Tibial nerve (tissue), 4 donors: ENCODE measurements around the gene TMEM266. TPM values are rescaled to one million over a fixed set of nuclear protein-coding genes. Genes with fewer than 3 reads are reported as not detected.

Experiments used
- DNase-seq, 2 donors: peaks; one replicate each; pipeline ENCODE4 v3.0.0-alpha.2; 2019; ENCODE audit warnings: low spot score in 2 of 2
- H3K27ac ChIP-seq, 4 donors: fragments of 200-600 bp; sonication (generic) in 3 of 4; one replicate each; pipeline ENCODE4 v1.5.1; 2017 to 2019; ENCODE audit warnings: mild to moderate bottlenecking in 1 of 4
- H3K27me3 ChIP-seq, 2 donors: fragments of 200-600 bp; sonication (generic) in 1 of 2; one replicate each; pipeline versions ENCODE4 v1.5.1 to v1.6.0; 2017 to 2019
- H3K36me3 ChIP-seq, 3 donors: fragments of 200-600 bp; sonication (generic); one replicate each; pipeline ENCODE4 v1.5.1; 2018 to 2019
- H3K4me1 ChIP-seq, 4 donors: fragments of 200-600 bp; sonication (generic) in 3 of 4; one replicate each; pipeline ENCODE4 v1.5.1; 2017 to 2019
- H3K4me3 ChIP-seq, 4 donors: fragments of 200-600 bp; sonication (generic) in 3 of 4; one replicate each; pipeline ENCODE4 v1.5.1; 2017 to 2019; ENCODE audit warnings: mild to moderate bottlenecking in 1 of 4, moderate library complexity in 1 of 4
- H3K9me3 ChIP-seq, 4 donors: fragments of 200-600 bp; sonication (generic) in 3 of 4; one replicate each; pipeline ENCODE4 v1.5.1; 2017 to 2019
- EP300 ChIP-seq, 2 donors: sonication (generic); formaldehyde crosslinking; IDR thresholded peaks; one replicate each; pipeline ENCODE4 v1.6.1; 2017; ENCODE audit warnings: antibody characterized with exemption in 2 of 2, mild to moderate bottlenecking in 1 of 2
- POLR2A ChIP-seq, 2 donors: fragments of 450-650 bp; IDR thresholded peaks; one replicate each; pipeline ENCODE4 v1.6.1; 2017; ENCODE audit warnings: antibody characterized with exemption in 2 of 2, mild to moderate bottlenecking in 2 of 2, moderate library complexity in 2 of 2
- WGBS, 2 donors: methylation state at CpG; one replicate each; pipeline ENCODE4 v1.1.5; 2018; 5-methylcytosine and 5-hydroxymethylcytosine counted together
- total RNA-seq, 4 donors: library from RNA; depleted of rRNA; stranded (reverse); fragments of >200 nt; gene quantifications; one replicate each; pipeline ENCODE4 v1.1.0, GENCODE V29; 2016
- TF ChIP-seq, protein P1 (sequence below), 5 experiments: fragments of 200-600 bp in 3 of 5; fragments of 450-650 bp in 2 of 5; sonication (generic) in 3 of 5; IDR thresholded peaks; one replicate each; pipeline ENCODE4 v1.5.1; 2016 to 2019; ENCODE audit warnings: antibody characterized with exemption in 5 of 5, mild to moderate bottlenecking in 3 of 5, moderate library complexity in 2 of 5

TMEM266 gene
- total RNA-seq, 4 donors from 2014 or later = 0.30 to 0.42 TPM; not detected in 2

GRCh38 chr15:76073554-76073953 lies 13.8 kb downstream of the TMEM266 start:
- 75 to 80% methylated on average over 2 of the region's 2 CpGs for WGBS, 2 donors
- TF ChIP-seq POLR2A (IDR thresholded peaks at IDR 0.05) (no peak), EP300 (IDR thresholded peaks at IDR 0.05) (no peak)
- TF ChIP-seq, protein P1, sequence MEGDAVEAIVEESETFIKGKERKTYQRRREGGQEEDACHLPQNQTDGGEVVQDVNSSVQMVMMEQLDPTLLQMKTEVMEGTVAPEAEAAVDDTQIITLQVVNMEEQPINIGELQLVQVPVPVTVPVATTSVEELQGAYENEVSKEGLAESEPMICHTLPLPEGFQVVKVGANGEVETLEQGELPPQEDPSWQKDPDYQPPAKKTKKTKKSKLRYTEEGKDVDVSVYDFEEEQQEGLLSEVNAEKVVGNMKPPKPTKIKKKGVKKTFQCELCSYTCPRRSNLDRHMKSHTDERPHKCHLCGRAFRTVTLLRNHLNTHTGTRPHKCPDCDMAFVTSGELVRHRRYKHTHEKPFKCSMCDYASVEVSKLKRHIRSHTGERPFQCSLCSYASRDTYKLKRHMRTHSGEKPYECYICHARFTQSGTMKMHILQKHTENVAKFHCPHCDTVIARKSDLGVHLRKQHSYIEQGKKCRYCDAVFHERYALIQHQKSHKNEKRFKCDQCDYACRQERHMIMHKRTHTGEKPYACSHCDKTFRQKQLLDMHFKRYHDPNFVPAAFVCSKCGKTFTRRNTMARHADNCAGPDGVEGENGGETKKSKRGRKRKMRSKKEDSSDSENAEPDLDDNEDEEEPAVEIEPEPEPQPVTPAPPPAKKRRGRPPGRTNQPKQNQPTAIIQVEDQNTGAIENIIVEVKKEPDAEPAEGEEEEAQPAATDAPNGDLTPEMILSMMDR (IDR thresholded peaks at IDR 0.05) = no peak
- Histone ChIP-seq H3K4me1 (no peaks in the 10 kb centered on the region), H3K9me3 (no peaks in the 10 kb centered on the region), H3K36me3 (no peaks in the 10 kb centered on the region), H3K27me3 (peaks cover 0 to 4% of the 10 kb centered on the region in 2 donors), H3K4me3 (no peak overlapping the region), H3K27ac (no peak overlapping the region)
- DNase-seq = no peak

DNA sequence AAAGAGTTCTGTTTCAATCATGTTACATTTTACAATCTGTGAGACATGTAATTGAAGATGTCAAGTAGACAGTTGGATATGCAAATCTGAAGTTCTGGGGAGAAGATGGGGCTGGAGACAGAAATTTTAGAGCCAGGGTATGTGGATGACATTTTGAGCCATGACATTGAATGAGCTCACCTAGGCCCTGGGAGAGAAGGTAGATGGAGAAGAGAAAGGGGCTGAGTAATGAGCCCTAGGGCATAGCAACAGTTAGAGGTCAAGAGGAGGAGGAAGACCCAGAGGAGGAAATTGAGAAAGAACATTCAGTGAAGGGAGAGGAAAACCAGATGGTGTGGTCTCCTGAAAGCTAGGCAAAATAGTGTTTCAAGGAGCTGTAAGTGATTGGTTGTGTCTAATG lies 15.3 kb downstream of the TMEM266 start:
- Histone ChIP-seq H3K9me3 (no peaks in the 10 kb centered on the region), H3K4me1 (no peaks in the 10 kb centered on the region), H3K27ac (no peak overlapping the region), H3K27me3 (no peaks in the 10 kb centered on the region), H3K36me3 (no peaks in the 10 kb centered on the region), H3K4me3 (no peak overlapping the region)
- DNase-seq = no peak
- TF ChIP-seq POLR2A (IDR thresholded peaks at IDR 0.05) = no peak
- TF ChIP-seq, protein P1 (IDR thresholded peaks at IDR 0.05) = no peak
- TF ChIP-seq EP300 (IDR thresholded peaks at IDR 0.05) = no peak

GRCh38 chr15:76078285-76078877 lies 18.6 kb downstream of the TMEM266 start:
- H3K4me1 ChIP-seq = no peaks in the 10 kb centered on the region
- WGBS, 2 donors = 64 to 65% methylated on average over 5 of the region's 5 CpGs

DNA sequence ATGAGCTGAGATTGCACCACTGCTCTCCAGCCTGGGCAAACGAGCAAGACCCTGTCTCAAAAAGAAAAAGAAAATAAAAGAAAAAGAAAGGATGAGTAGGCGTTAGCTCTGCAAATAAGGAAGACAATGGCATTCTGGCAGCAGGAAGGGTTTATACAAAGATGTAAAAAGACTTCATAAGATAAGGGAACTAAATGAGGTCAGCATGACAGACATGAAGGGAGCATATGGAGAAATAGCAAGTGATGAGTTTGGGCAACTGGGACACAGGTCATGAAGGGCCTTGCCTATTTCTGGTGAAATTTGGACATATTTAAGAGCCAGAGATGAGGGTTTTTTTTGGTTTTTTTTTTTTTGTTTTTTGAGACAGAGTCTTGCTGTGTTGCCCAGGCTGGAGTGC lies 24.5 kb downstream of the TMEM266 start:
- Histone ChIP-seq H3K27me3 (no peaks in the 10 kb centered on the region), H3K9me3 (no peaks in the 10 kb centered on the region), H3K4me3 (no peak overlapping the region), H3K4me1 (peaks cover 0 to 3% (median 0%) of the 10 kb centered on the region in 4 donors), H3K36me3 (no peaks in the 10 kb centered on the region), H3K27ac (no peak overlapping the region)
- DNase-seq = no peak
- no peak for TF ChIP-seq EP300 (IDR thresholded peaks at IDR 0.05)
- TF ChIP-seq POLR2A (IDR thresholded peaks at IDR 0.05) = no peak
- TF ChIP-seq, protein P1 (IDR thresholded peaks at IDR 0.05) = no peak
- WGBS, 2 donors = 66% methylated on average over 2 of the region's 2 CpGs

More at GRCh38 chr15:76078285-76078877, 18.6 kb downstream of the TMEM266 start:
- TF ChIP-seq, protein P1 (IDR thresholded peaks at IDR 0.05) = no peak
- TF ChIP-seq EP300 (IDR thresholded peaks at IDR 0.05) (no peak), POLR2A (IDR thresholded peaks at IDR 0.05) (no peak)
- no peaks in the 10 kb centered on the region for H3K36me3 ChIP-seq
- H3K27me3 ChIP-seq = no peaks in the 10 kb centered on the region
- H3K27ac ChIP-seq = no peak overlapping the region
- no peak for DNase-seq
- H3K9me3 ChIP-seq = no peaks in the 10 kb centered on the region
- H3K4me3 ChIP-seq = no peak overlapping the region

DNA sequence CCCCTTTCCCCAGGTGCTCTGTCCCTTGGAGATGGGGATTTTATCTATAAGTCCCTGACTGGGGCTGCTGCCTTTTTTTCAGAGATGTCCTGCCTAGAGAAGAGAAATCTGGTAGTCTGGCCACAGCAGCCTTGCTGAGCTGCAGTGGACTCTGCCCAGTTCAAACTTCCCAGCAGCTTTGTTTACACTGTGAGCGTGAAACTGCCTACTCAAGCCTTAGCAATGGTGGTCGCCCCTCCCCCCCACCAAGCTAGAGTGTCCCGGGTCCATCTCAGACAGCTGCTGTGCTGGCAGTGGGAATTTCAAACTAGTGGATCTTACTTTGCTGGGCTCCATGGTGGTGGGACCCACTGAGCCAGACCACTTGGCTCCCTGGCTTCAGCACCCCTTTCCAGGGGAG lies 38.9 kb downstream of the TMEM266 start:
- H3K9me3 ChIP-seq = no peaks in the 10 kb centered on the region
- 16 to 26% methylated on average over 3 of the region's 3 CpGs for WGBS, 2 donors
- TF ChIP-seq, protein P1 (IDR thresholded peaks at IDR 0.05) = no peak
- no peak for TF ChIP-seq EP300 (IDR thresholded peaks at IDR 0.05)
- TF ChIP-seq POLR2A (IDR thresholded peaks at IDR 0.05) = no peak
- no peak overlapping the region for H3K27ac ChIP-seq
- DNase-seq = no peak
- no peaks in the 10 kb centered on the region for H3K36me3 ChIP-seq
- H3K27me3 ChIP-seq = no peaks in the 10 kb centered on the region
- no peak overlapping the region for H3K4me3 ChIP-seq
- no peaks in the 10 kb centered on the region for H3K4me1 ChIP-seq
